Glutamatergic neuron (in vitro differentiated cells): ENCODE results near the gene CARD19. TPM values are rescaled to one million over a fixed set of nuclear protein-coding genes. Genes with fewer than 3 reads are reported as not detected.

ENCODE experiments used
- DNase-seq: peaks from one replicate; pipeline ENCODE4 v3.0.0; 2022
- H3K27ac Mint-ChIP-seq: one replicate; pipeline ENCODE4 v1.8.0; 2020; ENCODE audit warnings: mild to moderate bottlenecking, mixed read lengths, inconsistent platforms; ENCODE audit not compliant: unreplicated experiment
- H3K27me3 Mint-ChIP-seq: one replicate; pipeline ENCODE4 v1.8.0; 2020; ENCODE audit warnings: mild to moderate bottlenecking, moderate library complexity, mixed read lengths, inconsistent platforms; ENCODE audit not compliant: unreplicated experiment
- H3K36me3 Mint-ChIP-seq: one replicate; pipeline ENCODE4 v1.8.0; 2020; ENCODE audit warnings: mild to moderate bottlenecking, mixed read lengths, inconsistent platforms; ENCODE audit not compliant: unreplicated experiment
- H3K4me1 Mint-ChIP-seq: one replicate; pipeline ENCODE4 v1.8.0; 2020; ENCODE audit warnings: mild to moderate bottlenecking, low read depth, mixed read lengths, inconsistent platforms; ENCODE audit not compliant: unreplicated experiment
- H3K4me3 Mint-ChIP-seq: one replicate; pipeline ENCODE4 v1.8.0; 2020; ENCODE audit warnings: mild to moderate bottlenecking, mixed read lengths, inconsistent platforms; ENCODE audit not compliant: unreplicated experiment
- H3K9me3 Mint-ChIP-seq: one replicate; pipeline ENCODE4 v1.8.0; 2020; ENCODE audit warnings: mild to moderate bottlenecking, moderate library complexity, mixed read lengths, inconsistent platforms; ENCODE audit not compliant: unreplicated experiment
- CTCF ChIP-seq: fragments of 200-600 bp; sonication (generic); IDR thresholded peaks from one replicate; pipeline ENCODE4 v1.5.0; 2021; ENCODE audit not compliant: partially characterized antibody, unreplicated experiment
- total RNA-seq: library from RNA; stranded (reverse); fragmentation: NEBNext Ultra II Directional; extraction: Animal tissue kit (Norgen Biotek cat#: 25700); gene quantifications from one replicate; pipeline ENCODE4 v1.2.1, GENCODE V29; 2021; ENCODE audit not compliant: unreplicated experiment

CARD19 gene
- total RNA-seq, 1 donor from 2014 or later: 55.8 TPM

GRCh38 chr9:93130861-93131481 is 35.0 kb downstream of the CARD19 start:
- H3K27ac Mint-ChIP-seq: no peak overlapping the region
- peaks cover 26% of the 10 kb centered on the region for H3K4me1 Mint-ChIP-seq
- peaks cover 4% of the 10 kb centered on the region for H3K27me3 Mint-ChIP-seq
- peaks cover 4% of the 10 kb centered on the region for H3K9me3 Mint-ChIP-seq
- no peaks in the 10 kb centered on the region for H3K36me3 Mint-ChIP-seq
- DNase-seq: no peak
- H3K4me3 Mint-ChIP-seq: no peak overlapping the region
- TF ChIP-seq CTCF: no peak

GRCh38 chr9:93131599-93132286 is 35.7 kb downstream of the CARD19 start:
- DNase-seq: no peak
- Mint-ChIP-seq H3K4me3 (peak overlapping the region; percentile 7), H3K9me3 (peaks cover 9% of the 10 kb centered on the region), H3K27ac (no peak overlapping the region), H3K36me3 (no peaks in the 10 kb centered on the region), H3K27me3 (peaks cover 6% of the 10 kb centered on the region), H3K4me1 (peaks cover 24% of the 10 kb centered on the region)
- no peak for TF ChIP-seq CTCF

GRCh38 chr9:93132287-93132927 is 36.4 kb downstream of the CARD19 start:
- Mint-ChIP-seq H3K27ac (no peak overlapping the region), H3K4me3 (peak overlapping the region; percentile 83), H3K4me1 (peaks cover 18% of the 10 kb centered on the region), H3K9me3 (peaks cover 9% of the 10 kb centered on the region), H3K27me3 (peaks cover 6% of the 10 kb centered on the region), H3K36me3 (no peaks in the 10 kb centered on the region)
- no peak for DNase-seq
- TF ChIP-seq CTCF: no peak

GRCh38 chr9:93132946-93133680 is 37.1 kb downstream of the CARD19 start:
- Mint-ChIP-seq H3K36me3 (no peaks in the 10 kb centered on the region), H3K9me3 (peaks cover 14% of the 10 kb centered on the region), H3K4me1 (peaks cover 16% of the 10 kb centered on the region), H3K27ac (peak overlapping the region; percentile 48), H3K27me3 (peaks cover 6% of the 10 kb centered on the region), H3K4me3 (peak overlapping the region; percentile 83)
- TF ChIP-seq CTCF: no peak
- no peak for DNase-seq

GRCh38 chr9:93133681-93134014 is 37.6 kb downstream of the CARD19 start:
- Mint-ChIP-seq H3K27ac (no peak overlapping the region), H3K27me3 (peaks cover 6% of the 10 kb centered on the region), H3K4me3 (peak overlapping the region; percentile 83), H3K36me3 (peaks cover 4% of the 10 kb centered on the region), H3K4me1 (peaks cover 12% of the 10 kb centered on the region), H3K9me3 (peaks cover 15% of the 10 kb centered on the region)
- peak; percentile 71 for DNase-seq
- TF ChIP-seq CTCF: no peak
